ENCODE data around the gene CCDC39. TPM values are rescaled to one million over a fixed set of nuclear protein-coding genes. Genes with fewer than 3 reads are reported as not detected.

CCDC39 gene
- total RNA-seq, 1 experiment from 2014 or later, result 0.04 TPM

DNA sequence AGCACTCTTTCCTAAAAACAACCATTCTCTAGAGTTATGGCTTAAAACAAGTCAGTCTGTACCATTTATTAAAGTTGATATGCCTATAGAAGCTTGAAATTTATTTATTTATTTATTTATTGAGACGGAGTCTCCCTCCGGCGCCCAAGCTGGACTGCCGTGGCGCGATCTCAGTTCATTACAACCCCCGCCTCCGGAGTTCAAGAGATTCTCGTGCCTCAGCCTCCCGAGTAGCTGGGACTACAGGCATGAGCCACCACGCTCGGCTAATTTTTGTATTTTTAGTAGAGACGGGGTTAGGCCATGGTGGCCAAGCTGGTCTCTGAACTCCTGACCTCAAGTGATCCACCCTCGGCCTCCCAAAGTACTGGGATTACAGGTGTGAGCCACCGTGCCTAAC is 78.8 kb downstream of the CCDC39 start:
- Histone ChIP-seq H3K4me3 (ENCODE audit: low read length) (no peak overlapping the region), H3K27me3 (ENCODE audit: low read length) (no peaks in the 10 kb centered on the region), H3F3A (ENCODE audit: low read length, unreplicated experiment) (no peaks in the 10 kb centered on the region), H3K27ac (ENCODE audit: low read length) (no peak overlapping the region), H3K4me2 (ENCODE audit: low read length) (no peak overlapping the region), H3K9me3 (ENCODE audit: low read length) (no peaks in the 10 kb centered on the region), H3K79me2 (ENCODE audit: low read length) (peaks cover 31% of the 10 kb centered on the region), H2AFZ (ENCODE audit: low read length) (no peak overlapping the region), H4K20me1 (ENCODE audit: low read length) (0 out of 2 replicates have a peak, but pooled peaks cover 6% of the 10 kb centered on the region), H3K4me1 (ENCODE audit: insufficient read depth, low read length) (peaks cover 13% of the 10 kb centered on the region), H3K9ac (ENCODE audit: low read length) (no peak overlapping the region), H3K9me2 (replicated peaks; ENCODE audit: low read length) (no peaks in the 10 kb centered on the region), H3K36me3 (ENCODE audit: low read depth, low read length) (peaks cover 16% of the 10 kb centered on the region; the same call in 1 of the 2 replicates)
- BruUV-seq (replicated peaks), result no TSS peak
- TF ChIP-seq, protein P1, sequence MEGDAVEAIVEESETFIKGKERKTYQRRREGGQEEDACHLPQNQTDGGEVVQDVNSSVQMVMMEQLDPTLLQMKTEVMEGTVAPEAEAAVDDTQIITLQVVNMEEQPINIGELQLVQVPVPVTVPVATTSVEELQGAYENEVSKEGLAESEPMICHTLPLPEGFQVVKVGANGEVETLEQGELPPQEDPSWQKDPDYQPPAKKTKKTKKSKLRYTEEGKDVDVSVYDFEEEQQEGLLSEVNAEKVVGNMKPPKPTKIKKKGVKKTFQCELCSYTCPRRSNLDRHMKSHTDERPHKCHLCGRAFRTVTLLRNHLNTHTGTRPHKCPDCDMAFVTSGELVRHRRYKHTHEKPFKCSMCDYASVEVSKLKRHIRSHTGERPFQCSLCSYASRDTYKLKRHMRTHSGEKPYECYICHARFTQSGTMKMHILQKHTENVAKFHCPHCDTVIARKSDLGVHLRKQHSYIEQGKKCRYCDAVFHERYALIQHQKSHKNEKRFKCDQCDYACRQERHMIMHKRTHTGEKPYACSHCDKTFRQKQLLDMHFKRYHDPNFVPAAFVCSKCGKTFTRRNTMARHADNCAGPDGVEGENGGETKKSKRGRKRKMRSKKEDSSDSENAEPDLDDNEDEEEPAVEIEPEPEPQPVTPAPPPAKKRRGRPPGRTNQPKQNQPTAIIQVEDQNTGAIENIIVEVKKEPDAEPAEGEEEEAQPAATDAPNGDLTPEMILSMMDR (conservative IDR thresholded peaks at IDR 0.05; ENCODE audit: low read depth, low read length), result no peak
- TF ChIP-seq EZH2 (IDR thresholded peaks at IDR 0.05; ENCODE audit: low read length, unreplicated experiment) (no peak), EZH2phosphoT487 (IDR thresholded peaks at IDR 0.05; ENCODE audit: borderline replicate concordance, low read length) (no peak)
- POLR2A ChIA-PET (ENCODE audit: unreplicated experiment), result no interaction called here
- intact Hi-C loops (cut with micrococcal nuclease), result loop anchor here (5.0 kb wide), 2 partner anchors 543 to 948 kb away; partner anchors contain the start of gene USP13
- ATAC-seq, result no peak
- CTCF ChIA-PET, result no interaction called here
- DNase-seq, result no peak

DNA sequence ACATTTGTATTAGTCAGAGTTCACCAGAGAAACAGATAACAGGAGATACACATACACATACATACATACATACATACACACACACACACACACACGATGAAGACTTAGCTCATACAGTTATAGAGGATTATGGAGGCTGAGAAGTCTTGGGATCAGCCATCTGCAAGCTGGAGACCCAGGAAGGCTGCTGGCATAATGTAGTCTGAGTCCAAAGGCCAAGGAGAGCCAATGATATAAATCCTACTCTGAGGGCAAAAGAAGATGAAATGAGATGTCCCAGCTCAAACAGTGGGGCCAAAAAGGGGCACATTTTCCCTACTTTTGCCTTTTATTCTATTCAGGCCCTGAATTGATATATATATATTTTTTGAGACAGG is 83.7 kb downstream of the CCDC39 start:
- Histone ChIP-seq H3K36me3 (ENCODE audit: low read depth, low read length) (no peaks in the 10 kb centered on the region), H4K20me1 (ENCODE audit: low read length) (no peaks in the 10 kb centered on the region), H3K4me2 (ENCODE audit: low read length) (no peak overlapping the region), H2AFZ (ENCODE audit: low read length) (no peak overlapping the region), H3K9me2 (replicated peaks; ENCODE audit: low read length) (no peaks in the 10 kb centered on the region), H3K4me3 (ENCODE audit: low read length) (no peak overlapping the region), H3K79me2 (ENCODE audit: low read length) (no peaks in the 10 kb centered on the region), H3K27me3 (ENCODE audit: low read length) (no peaks in the 10 kb centered on the region), H3K27ac (ENCODE audit: low read length) (no peak overlapping the region), H3K9ac (ENCODE audit: low read length) (no peak overlapping the region), H3K9me3 (ENCODE audit: low read length) (no peaks in the 10 kb centered on the region), H3F3A (ENCODE audit: low read length, unreplicated experiment) (no peaks in the 10 kb centered on the region), H3K4me1 (ENCODE audit: insufficient read depth, low read length) (peaks cover 11% of the 10 kb centered on the region)
- TF ChIP-seq, protein P1 (conservative IDR thresholded peaks at IDR 0.05; ENCODE audit: low read depth, low read length), result no peak
- TF ChIP-seq EZH2phosphoT487 (IDR thresholded peaks at IDR 0.05; ENCODE audit: borderline replicate concordance, low read length) (no peak), EZH2 (IDR thresholded peaks at IDR 0.05; ENCODE audit: low read length, unreplicated experiment) (no peak)
- intact Hi-C loops (cut with micrococcal nuclease), result loop anchor here (1.0 to 10.0 kb wide), 11 partner anchors 61 to 843 kb away; partner anchors contain the start of gene PEX5L
- CTCF ChIA-PET, result interaction anchor here (0.5 to 1.5 kb wide), 13 partner anchors 25 to 829 kb away, joined by 3 to 20 read pairs (median 3); no protein-coding TSS in a partner anchor
- no TSS peak for BruUV-seq (replicated peaks)
- no peak for DNase-seq
- POLR2A ChIA-PET (ENCODE audit: unreplicated experiment), result interaction anchor here (0.6 kb wide), 2 partner anchors 296 to 626 kb away, joined by 7 to 17 read pairs; no protein-coding TSS in a partner anchor
- ATAC-seq, result no peak
